ENCODE data around the gene NDOR1.
"Not testable (repeated sequence)": the region's sequence is repeated elsewhere in the genome, so short reads cannot be mapped to it uniquely, and the experiment has no call there.

Gene NDOR1

DNA sequence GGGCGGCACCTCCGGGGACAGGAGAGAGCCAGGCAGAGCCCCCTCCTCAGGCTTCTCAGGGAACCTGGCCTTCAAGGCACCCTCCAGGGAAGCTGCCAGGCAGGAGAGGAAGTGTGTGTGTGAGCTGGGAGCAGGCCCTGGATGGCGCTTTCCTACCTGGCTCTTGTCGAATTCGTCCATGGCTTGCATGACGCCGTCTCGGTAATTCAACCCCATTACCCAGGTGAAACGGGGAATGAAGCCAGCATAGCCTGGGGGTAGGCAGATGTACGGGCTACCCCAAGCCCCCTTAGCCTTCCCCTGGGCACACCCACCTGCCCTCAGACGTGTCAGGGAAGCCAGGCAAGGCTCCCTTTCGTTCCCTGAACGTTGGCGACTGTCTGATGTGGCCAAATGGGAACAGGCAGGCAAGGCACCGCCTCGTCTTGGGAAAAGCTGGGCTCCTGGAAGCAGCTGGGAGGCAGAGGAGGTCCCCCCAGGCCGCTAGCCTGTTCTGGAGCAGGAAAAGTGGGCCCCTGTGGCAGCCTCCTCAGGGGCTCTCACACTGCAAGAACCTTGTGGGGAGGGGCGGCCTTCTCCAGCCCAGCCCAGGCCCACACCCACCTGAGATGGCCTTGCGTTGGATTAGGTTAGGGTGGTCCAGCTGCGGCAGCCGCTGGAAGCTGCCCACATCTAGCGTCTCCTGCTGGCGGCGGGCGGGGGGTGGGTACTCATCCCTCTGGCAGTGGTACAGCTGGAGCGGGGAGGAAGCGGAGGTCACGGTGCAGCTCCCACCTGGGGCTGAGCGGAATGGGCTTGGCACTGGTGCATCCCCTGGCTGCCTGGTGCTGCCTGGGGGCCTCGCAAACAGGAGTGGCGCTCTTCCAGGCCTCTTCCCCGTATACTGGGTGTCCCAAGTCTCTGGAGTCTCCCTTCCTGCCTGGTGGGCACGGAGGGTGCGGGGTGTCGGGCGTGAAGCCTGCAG lies 39.3 kb downstream of the NDOR1 start:
- no peak for DNase-seq (ENCODE audit: low spot score)

DNA sequence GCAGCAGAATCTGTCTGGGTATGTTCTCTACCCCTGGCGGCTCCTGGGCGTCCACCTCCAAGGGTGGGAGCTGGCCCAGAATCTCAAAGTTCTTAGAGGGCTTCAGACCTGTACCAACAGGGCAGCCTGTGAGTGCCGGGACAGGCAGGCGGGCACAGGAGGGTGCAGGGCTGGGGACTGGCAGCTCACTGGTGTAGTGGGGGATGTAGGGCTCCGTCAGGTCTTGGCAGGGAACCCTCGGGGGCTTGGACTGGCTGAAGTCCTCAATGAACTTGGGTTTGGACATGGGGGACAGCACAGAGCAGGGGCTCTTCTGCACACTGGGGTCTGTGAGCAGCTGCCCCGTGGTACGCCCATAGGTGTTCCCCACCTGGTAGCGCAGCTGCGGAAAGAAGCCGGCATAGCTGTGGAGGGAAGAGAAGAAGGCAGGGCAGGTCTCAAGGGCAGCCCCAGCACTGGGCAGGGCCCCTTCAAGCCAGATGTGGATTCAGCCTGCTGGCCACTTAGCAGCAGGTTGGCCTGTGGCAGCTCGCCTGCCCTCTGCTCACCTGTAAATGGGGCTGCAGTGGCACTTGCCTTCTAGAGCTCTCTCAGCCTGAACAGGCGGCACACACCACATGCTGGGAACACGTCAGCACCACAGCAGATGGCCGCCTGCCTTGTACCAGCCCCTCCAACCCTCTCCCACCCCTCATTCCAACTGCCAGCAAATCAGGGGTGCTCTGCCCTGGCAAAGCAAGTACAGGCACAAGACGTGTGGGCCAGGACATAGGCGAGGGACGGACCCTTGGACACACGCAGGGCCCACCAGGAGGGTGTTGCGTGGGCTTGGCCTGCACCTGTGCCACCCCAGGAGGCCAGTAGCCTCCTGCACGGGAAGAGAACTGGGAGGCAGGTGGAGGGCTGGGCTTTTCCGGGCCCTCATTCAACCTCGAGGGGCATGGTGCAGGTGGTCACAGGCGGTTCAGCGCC lies 40.2 kb downstream of the NDOR1 start:
- DNase-seq (ENCODE audit: low spot score), result no peak

GRCh38 chr9:137247135-137247915 lies 41.8 kb downstream of the NDOR1 start:
- no peak for DNase-seq (ENCODE audit: low spot score)

DNA sequence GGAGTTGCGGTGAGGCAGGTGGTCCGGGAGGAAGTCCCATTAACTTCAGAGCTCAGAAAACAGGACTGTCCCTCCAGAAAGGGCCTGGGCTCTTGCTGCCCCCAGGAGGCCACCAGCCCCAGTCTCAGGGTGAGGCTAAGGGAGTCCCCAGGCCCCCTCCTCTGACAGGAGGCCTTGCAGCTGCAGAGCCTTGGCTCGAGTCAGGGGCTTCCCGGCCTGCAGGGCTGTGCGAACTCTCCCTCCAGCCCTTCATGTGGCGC lies 42.3 kb downstream of the NDOR1 start:
- no peak for DNase-seq (ENCODE audit: low spot score)

GRCh38 chr9:137250329-137251193 lies 45.1 kb downstream of the NDOR1 start:
- no peak for DNase-seq (ENCODE audit: low spot score)

GRCh38 chr9:137251194-137251461 lies 45.6 kb downstream of the NDOR1 start, which contains the start of gene STPG3:
TSS of gene STPG3 (plus strand) at chr9:137251286. CDS start at chr9:137251287, 1 bp downstream.
- DNase-seq (ENCODE audit: low spot score), result no peak

DNA sequence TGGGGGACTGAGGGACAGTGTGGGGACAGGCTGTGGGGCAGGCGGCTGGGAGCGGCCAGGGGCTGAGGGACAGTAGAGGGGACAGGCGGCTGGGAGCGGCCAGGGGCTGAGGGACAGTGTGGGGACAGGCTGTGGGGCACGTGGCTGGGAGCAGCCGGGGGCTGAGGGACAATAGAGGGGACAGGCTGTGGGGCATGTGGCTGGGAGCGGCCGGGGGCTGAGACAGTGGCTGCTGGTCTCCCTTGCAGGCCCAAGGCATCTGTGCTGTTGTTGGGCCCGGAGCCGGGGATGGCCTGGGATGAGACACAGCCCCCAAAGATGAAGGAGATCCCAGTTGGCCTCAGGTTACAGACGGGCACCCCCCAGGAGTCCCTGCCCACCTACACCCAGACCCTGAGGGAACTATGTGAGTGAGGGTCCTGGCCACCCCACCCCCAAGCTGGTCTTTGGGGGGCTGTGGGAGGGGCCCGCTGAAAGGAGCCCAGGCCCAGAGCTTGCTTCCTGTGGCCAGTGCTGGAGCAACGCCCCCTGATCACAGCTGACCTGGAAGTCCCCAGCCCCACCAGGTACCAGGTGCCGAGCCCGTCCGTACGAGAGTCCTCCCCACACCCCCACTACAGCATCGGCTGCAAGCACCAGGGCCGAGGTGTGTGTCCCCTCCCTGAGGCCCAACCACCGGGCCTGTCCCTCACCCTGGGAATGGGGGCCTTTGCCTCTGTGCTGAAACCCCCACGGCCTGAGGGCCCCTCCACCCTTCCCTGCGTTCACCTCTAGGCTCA lies 46.2 kb downstream of the NDOR1 start:
- no peak for DNase-seq (ENCODE audit: low spot score)

- DNase-seq (ENCODE audit: low spot score), result no peak
Observed at GRCh38 chr9:137252555-137253506, 47.3 kb downstream of the NDOR1 start.

- no peak for DNase-seq (ENCODE audit: low spot score)
Observed at GRCh38 chr9:137253717-137254623, 48.5 kb downstream of the NDOR1 start.

GRCh38 chr9:137254624-137255447 lies 49.3 kb downstream of the NDOR1 start, which contains the start of gene NELFB:
TSS of gene NELFB (plus strand) at chr9:137255327.
- peak; percentile 100 for DNase-seq (ENCODE audit: low spot score)

- no peak for DNase-seq (ENCODE audit: low spot score)
Observed at GRCh38 chr9:137255448-137256114, 50.1 kb downstream of the NDOR1 start.

GRCh38 chr9:137256362-137256761 lies 50.9 kb downstream of the NDOR1 start:
- no peak for DNase-seq (ENCODE audit: low spot score)

- DNase-seq (ENCODE audit: low spot score), result no peak
Observed at GRCh38 chr9:137256856-137257255, 51.4 kb downstream of the NDOR1 start.

- not testable (repeated sequence) for DNase-seq (ENCODE audit: low spot score)
Observed at GRCh38 chr9:137262173-137262908, 56.8 kb downstream of the NDOR1 start.

DNA sequence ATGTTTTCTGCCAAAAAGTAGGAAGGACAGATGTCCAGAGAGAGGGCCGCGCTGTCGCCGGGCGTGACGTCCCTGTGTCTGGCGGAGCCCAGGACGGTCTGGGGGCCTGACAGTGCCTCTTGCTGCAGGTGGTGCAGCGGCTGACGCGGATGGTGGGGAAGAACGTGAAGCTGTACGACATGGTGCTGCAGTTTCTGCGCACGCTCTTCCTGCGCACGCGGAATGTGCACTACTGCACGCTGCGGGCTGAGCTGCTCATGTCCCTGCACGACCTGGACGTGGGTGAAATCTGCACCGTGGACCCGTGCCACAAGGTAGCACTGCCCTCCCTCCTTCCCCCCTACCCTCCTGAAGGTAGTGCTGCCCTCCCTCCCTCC lies 57.4 kb downstream of the NDOR1 start:
- DNase-seq (ENCODE audit: low spot score), result no peak

- no peak for DNase-seq (ENCODE audit: low spot score)
Observed at GRCh38 chr9:137263506-137263905, 58.0 kb downstream of the NDOR1 start.
